CD14-positive monocyte (primary cell): ENCODE data around the gene WDTC1. TPM values are rescaled to one million over a fixed set of nuclear protein-coding genes. Genes with fewer than 3 reads are reported as not detected.

Source experiments
- DNase-seq, 3 donors: peaks; one replicate each; pipeline ENCODE4 v3.0.0-alpha.2; 2011 to 2022
- H2AFZ ChIP-seq: 2 replicates; pipeline ENCODE4 v1.6.0; 2012; ENCODE audit warnings: mild to moderate bottlenecking, low read depth, low read length, inconsistent platforms; ENCODE audit not compliant: insufficient read depth, poor library complexity, severe bottlenecking
- H3K27ac ChIP-seq, 2 donors: 1 replicate in 1 of 2; 2 replicates in 1 of 2; pipeline ENCODE4 v1.5.1; 2012 to 2013; ENCODE audit warnings: low read length in 2 of 2, control low read depth in 1 of 2, inconsistent platforms in 1 of 2, low read depth in 1 of 2, mild to moderate bottlenecking in 1 of 2
- H3K27me3 ChIP-seq, 2 donors: one replicate each; pipeline versions ENCODE4 v1.6.0 to v1.6.1; 2011 to 2013; ENCODE audit warnings: low read length in 2 of 2; ENCODE audit not compliant: control insufficient read depth in 2 of 2, insufficient read depth in 2 of 2
- H3K36me3 ChIP-seq, 2 donors: replicated peaks in 1 of 2; 1 replicate in 1 of 2; 2 replicates in 1 of 2; pipeline versions ENCODE4 v1.5.1 to v1.6.1; 2012 to 2013; ENCODE audit warnings: low read length in 2 of 2, control low read depth in 1 of 2, inconsistent platforms in 1 of 2, mild to moderate bottlenecking in 1 of 2; ENCODE audit not compliant: insufficient read depth in 2 of 2, control insufficient read depth in 1 of 2
- H3K4me1 ChIP-seq, 2 donors: 1 replicate in 1 of 2; 2 replicates in 1 of 2; pipeline versions ENCODE4 v1.5.1 to v1.6.1; 2012 to 2013; ENCODE audit warnings: low read length in 2 of 2, control low read depth in 1 of 2, inconsistent platforms in 1 of 2, mild to moderate bottlenecking in 1 of 2, moderate library complexity in 1 of 2; ENCODE audit not compliant: insufficient read depth in 2 of 2, control insufficient read depth in 1 of 2
- H3K4me2 ChIP-seq: replicated peaks from 2 replicates; pipeline ENCODE3; 2012; ENCODE audit warnings: low read length, moderate library complexity, mild to moderate bottlenecking; ENCODE audit not compliant: poor library complexity, severe bottlenecking; ENCODE audit errors: extremely low read depth
- H3K4me3 ChIP-seq, 3 experiments: fragments of 200-600 bp in 1 of 3; sonication (generic) in 1 of 3; replicated peaks in 1 of 3; 1 replicate in 2 of 3; 2 replicates in 1 of 3; pipeline ENCODE4 v1.5.1; 2011 to 2013; ENCODE audit warnings: low read length in 3 of 3, mild to moderate bottlenecking in 3 of 3, control low read depth in 2 of 3, low read depth in 2 of 3, inconsistent platforms in 1 of 3, moderate library complexity in 1 of 3
- H3K79me2 ChIP-seq: 2 replicates; pipeline ENCODE4 v1.6.0; 2012; ENCODE audit warnings: mild to moderate bottlenecking, control low read depth, inconsistent platforms, low read length, moderate library complexity; ENCODE audit not compliant: insufficient read depth
- H3K9ac ChIP-seq: 2 replicates; pipeline ENCODE4 v1.6.0; 2017; ENCODE audit warnings: low read length, mild to moderate bottlenecking; ENCODE audit not compliant: insufficient read depth, poor library complexity, severe bottlenecking
- H3K9me3 ChIP-seq, 2 donors: replicated peaks in 1 of 2; 1 replicate in 1 of 2; 2 replicates in 1 of 2; pipeline versions ENCODE4 v1.5.1 to v1.6.1; 2012 to 2013; ENCODE audit warnings: low read length in 2 of 2, control low read depth in 1 of 2; ENCODE audit not compliant: control insufficient read depth in 1 of 2, insufficient read depth in 1 of 2
- H4K20me1 ChIP-seq: 2 replicates; pipeline ENCODE4 v1.6.0; 2012; ENCODE audit warnings: mild to moderate bottlenecking, low read length, control low read depth, moderate library complexity; ENCODE audit not compliant: insufficient read depth
- H3K27ac Mint-ChIP-seq, 7 donors: one replicate each; pipeline ENCODE4 v1.8.0; 2020; ENCODE audit warnings: mild to moderate bottlenecking in 7 of 7, mixed read lengths in 7 of 7, moderate library complexity in 6 of 7, inconsistent platforms in 2 of 7
- H3K27me3 Mint-ChIP-seq, 3 donors: one replicate each; pipeline ENCODE4 v1.8.0; 2021 to 2022; ENCODE audit warnings: low read depth in 3 of 3, mild to moderate bottlenecking in 3 of 3, mixed read lengths in 3 of 3, moderate library complexity in 3 of 3, inconsistent platforms in 1 of 3
- H3K36me3 Mint-ChIP-seq, 2 donors: one replicate each; pipeline ENCODE4 v1.8.0; 2020; ENCODE audit warnings: mixed read lengths in 2 of 2, inconsistent platforms in 1 of 2, mild to moderate bottlenecking in 1 of 2
- H3K4me1 Mint-ChIP-seq: one replicate; pipeline ENCODE4 v1.8.0; 2020; ENCODE audit warnings: mild to moderate bottlenecking, mixed read lengths
- H3K4me3 Mint-ChIP-seq, 2 donors: one replicate each; pipeline ENCODE4 v1.8.0; 2020; ENCODE audit warnings: mild to moderate bottlenecking in 2 of 2, mixed read lengths in 2 of 2, moderate library complexity in 1 of 2
- H3K9me3 Mint-ChIP-seq, 7 donors: one replicate each; pipeline ENCODE4 v1.8.0; 2020 to 2022; ENCODE audit warnings: mixed read lengths in 7 of 7, mild to moderate bottlenecking in 6 of 7, moderate library complexity in 6 of 7, inconsistent platforms in 2 of 7
- CTCF ChIP-seq: fragments of 200-600 bp; IDR thresholded peaks from one replicate; pipeline ENCODE4 v1.8.0; 2022; ENCODE audit warnings: antibody characterized with exemption, mild to moderate bottlenecking
- WGBS: methylation state at CpG from one replicate; pipeline ENCODE4 v1.1.5; 2013; ENCODE audit warnings: missing lambda C conversion rate; ENCODE audit not compliant: insufficient coverage; 5-methylcytosine and 5-hydroxymethylcytosine counted together
- intact Hi-C, 2 donors: fragments of 100-400 bp; cut with micrococcal nuclease; formaldehyde crosslinking; loops; one replicate each; pipeline versions ENCODE4 v1.15.0 to v1.15.1; 2023
- polyA plus RNA-seq, 3 donors: library from polyadenylated mRNA; depleted of rRNA in 1 of 3; unstranded in 2 of 3; stranded (reverse) in 1 of 3; fragments of 300-500 nt in 2 of 3; fragments of >200 nt in 1 of 3; fragmentation: Illumina TruSeq in 2 of 3; gene quantifications; 1 replicate in 2 of 3; 2 replicates in 1 of 3; pipeline ENCODE4 v1.2.3, GENCODE V29; 2012 to 2021

Gene WDTC1
- polyA plus RNA-seq, 3 donors, result 2.1 to 26.6 (median 4.3) TPM

DNA sequence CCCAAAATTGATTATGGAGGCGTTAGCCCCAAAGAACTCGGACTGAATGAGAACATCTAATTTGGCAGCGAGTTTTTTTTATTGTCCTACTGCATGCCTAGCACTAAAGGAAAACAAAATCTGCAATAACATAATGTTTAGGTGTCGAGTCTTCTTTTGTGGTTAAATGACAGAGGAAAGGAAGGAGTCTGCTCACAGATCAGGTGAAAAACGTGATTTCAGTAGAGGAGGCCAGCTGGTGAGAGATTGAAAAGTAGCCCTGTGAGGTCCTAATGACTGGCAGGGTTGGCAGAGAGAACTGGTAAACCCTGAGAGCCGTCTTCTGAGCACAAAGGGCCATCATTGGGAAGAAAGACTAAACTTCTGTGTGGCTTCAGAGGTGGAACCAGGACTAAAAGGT is 24.2 kb downstream of the WDTC1 start:
- H3K79me2 ChIP-seq, result peaks cover 26% of the 10 kb centered on the region
- no peaks in the 10 kb centered on the region for H3K27me3 ChIP-seq
- 66% methylated on average over 3 of the region's 6 CpGs for WGBS
- H3K9me3 ChIP-seq, result no peaks in the 10 kb centered on the region
- intact Hi-C loops, result no loop called here
- no peak overlapping the region for H3K4me3 ChIP-seq
- peaks cover 18 to 32% of the 10 kb centered on the region in 2 donors for H3K36me3 ChIP-seq
- Mint-ChIP-seq H3K27ac (peak overlapping the region in 1 of 7 donors; percentile 17), H3K36me3 (peaks cover 29 to 35% of the 10 kb centered on the region in 2 donors), H3K4me3 (no peak overlapping the region), H3K27me3 (no peaks in the 10 kb centered on the region), H3K4me1 (peaks cover 20% of the 10 kb centered on the region), H3K9me3 (no peaks in the 10 kb centered on the region)
- no peak for TF ChIP-seq CTCF
- peaks cover 28% of the 10 kb centered on the region for H4K20me1 ChIP-seq
- H2AFZ ChIP-seq, result no peak overlapping the region
- H3K4me2 ChIP-seq, result no peak overlapping the region
- no peak overlapping the region for H3K9ac ChIP-seq
- DNase-seq, result no peak
- H3K4me1 ChIP-seq, result peaks cover 19 to 20% of the 10 kb centered on the region in 2 donors
- H3K27ac ChIP-seq, result no peak overlapping the region

- intact Hi-C loops, result no loop called here
- no peak overlapping the region for H3K9ac ChIP-seq
- Mint-ChIP-seq H3K9me3 (no peaks in the 10 kb centered on the region), H3K36me3 (peaks cover 47 to 68% of the 10 kb centered on the region in 2 donors), H3K4me3 (no peak overlapping the region), H3K27ac (no peak overlapping the region), H3K27me3 (peaks cover 0 to 1% (median 0%) of the 10 kb centered on the region in 3 donors), H3K4me1 (no peaks in the 10 kb centered on the region)
- H3K4me3 ChIP-seq, result no peak overlapping the region
- no peaks in the 10 kb centered on the region for H3K4me1 ChIP-seq
- WGBS, result 100% methylated on average over 2 of the region's 5 CpGs
- TF ChIP-seq CTCF, result no peak
- DNase-seq, result no peak
- H3K27ac ChIP-seq, result no peak overlapping the region
- no peaks in the 10 kb centered on the region for H4K20me1 ChIP-seq
- H2AFZ ChIP-seq, result no peak overlapping the region
- no peaks in the 10 kb centered on the region for H3K79me2 ChIP-seq
- no peak overlapping the region for H3K4me2 ChIP-seq
- no peaks in the 10 kb centered on the region for H3K9me3 ChIP-seq
- H3K27me3 ChIP-seq, result no peaks in the 10 kb centered on the region
- peaks cover 32 to 50% of the 10 kb centered on the region in 2 donors for H3K36me3 ChIP-seq
Observed at GRCh38 chr1:27267153-27267552, 32.7 kb downstream of the WDTC1 start.
